Measurements from ENCODE around the gene NELL1.
"Not testable (repeated sequence)": the region's sequence is repeated elsewhere in the genome, so short reads cannot be mapped to it uniquely, and the experiment has no call there.

Gene NELL1

GRCh38 chr11:21195995-21196394 is 526.6 kb downstream of the NELL1 start:
- DNase-seq (ENCODE audit: low read depth, low spot score): no peak

GRCh38 chr11:21198498-21198897 is 529.1 kb downstream of the NELL1 start:
- no peak for DNase-seq (ENCODE audit: low read depth, low spot score)

GRCh38 chr11:21205205-21205604 is 535.8 kb downstream of the NELL1 start:
- DNase-seq (ENCODE audit: low read depth, low spot score): no peak

- DNase-seq (ENCODE audit: low read depth, low spot score): no peak
Measured at GRCh38 chr11:21225860-21226259, 556.5 kb downstream of the NELL1 start.

- no peak for DNase-seq (ENCODE audit: low read depth, low spot score)
Measured at GRCh38 chr11:21229224-21229623, 559.8 kb downstream of the NELL1 start.

GRCh38 chr11:21250196-21250595 is 580.8 kb downstream of the NELL1 start:
- no peak for DNase-seq (ENCODE audit: low read depth, low spot score)

GRCh38 chr11:21254055-21254454 is 584.7 kb downstream of the NELL1 start:
- no peak for DNase-seq (ENCODE audit: low read depth, low spot score)

- DNase-seq (ENCODE audit: low read depth, low spot score): no peak
Measured at GRCh38 chr11:21254790-21255189, 585.4 kb downstream of the NELL1 start.

- no peak for DNase-seq (ENCODE audit: low read depth, low spot score)
Measured at GRCh38 chr11:21257461-21257860, 588.1 kb downstream of the NELL1 start.

- DNase-seq (ENCODE audit: low read depth, low spot score): no peak
Measured at GRCh38 chr11:21258414-21258813, 589.0 kb downstream of the NELL1 start.

GRCh38 chr11:21260101-21260500 is 590.7 kb downstream of the NELL1 start:
- DNase-seq (ENCODE audit: low read depth, low spot score): no peak

- DNase-seq (ENCODE audit: low read depth, low spot score): no peak
Measured at GRCh38 chr11:21262992-21263391, 593.6 kb downstream of the NELL1 start.

- no peak for DNase-seq (ENCODE audit: low read depth, low spot score)
Measured at GRCh38 chr11:21264125-21264524, 594.7 kb downstream of the NELL1 start.

GRCh38 chr11:21268036-21268435 is 598.6 kb downstream of the NELL1 start:
- no peak for DNase-seq (ENCODE audit: low read depth, low spot score)

GRCh38 chr11:21272139-21272538 is 602.8 kb downstream of the NELL1 start:
- not testable (repeated sequence) for DNase-seq (ENCODE audit: low read depth, low spot score)

GRCh38 chr11:21278840-21279239 is 609.5 kb downstream of the NELL1 start:
- no peak for DNase-seq (ENCODE audit: low read depth, low spot score)

GRCh38 chr11:21285104-21285503 is 615.7 kb downstream of the NELL1 start:
- DNase-seq (ENCODE audit: low read depth, low spot score): no peak

- no peak for DNase-seq (ENCODE audit: low read depth, low spot score)
Measured at GRCh38 chr11:21289686-21290085, 620.3 kb downstream of the NELL1 start.

- no peak for DNase-seq (ENCODE audit: low read depth, low spot score)
Measured at GRCh38 chr11:21295508-21295907, 626.1 kb downstream of the NELL1 start.

- DNase-seq (ENCODE audit: low read depth, low spot score): no peak
Measured at GRCh38 chr11:21301981-21302380, 632.6 kb downstream of the NELL1 start.

- no peak for DNase-seq (ENCODE audit: low read depth, low spot score)
Measured at GRCh38 chr11:21306739-21307358, 637.5 kb downstream of the NELL1 start.

- DNase-seq (ENCODE audit: low read depth, low spot score): no peak
Measured at GRCh38 chr11:21307874-21308273, 638.5 kb downstream of the NELL1 start.

GRCh38 chr11:21316591-21316990 is 647.2 kb downstream of the NELL1 start:
- DNase-seq (ENCODE audit: low read depth, low spot score): no peak

GRCh38 chr11:21321072-21321471 is 651.7 kb downstream of the NELL1 start:
- no peak for DNase-seq (ENCODE audit: low read depth, low spot score)

All from astrocyte of the hippocampus (primary cell).